Measurements from ENCODE around the gene URB2.

GRCh38 chr1:229636042-229636441 is 10.0 kb downstream of the URB2 start:
- TF ChIP-seq EP300 (IDR thresholded peaks at IDR 0.05) (no peak), CTCF (IDR thresholded peaks at IDR 0.05) (no peak), POLR2AphosphoS5 (IDR thresholded peaks at IDR 0.05) (no peak)

All from stomach (tissue), 4 donors.